ENCODE measurements around the gene APP. TPM values are rescaled to one million over a fixed set of nuclear protein-coding genes. Genes with fewer than 3 reads are reported as not detected.

The APP gene
- total and polyA plus RNA-seq, 2 of the 13 experiments (the other 11 are each of a cell fraction or from before 2014, with no cell fraction given) = 70.6 to 262 TPM

GRCh38 chr21:25879203-25879602 lies 291.4 kb downstream of the APP start (continued):
- TF ChIP-seq E2F1 (CRISPR knock-in tag; IDR thresholded peaks at IDR 0.05) (no peak), ZNF609 (CRISPR knock-in tag; IDR thresholded peaks at IDR 0.05; ENCODE audit: borderline replicate concordance) (peak; percentile 42; the same call in 1 of the 2 replicates), ZNF512B (CRISPR knock-in tag; IDR thresholded peaks at IDR 0.05; ENCODE audit: borderline replicate concordance) (no peak), ZNF775 (CRISPR knock-in tag; IDR thresholded peaks at IDR 0.05; ENCODE audit: borderline replicate concordance) (no peak), CCDC6 (CRISPR knock-in tag; IDR thresholded peaks at IDR 0.05) (no peak), MXD1 (CRISPR knock-in tag; IDR thresholded peaks at IDR 0.05) (no peak), TRIM22 (IDR thresholded peaks at IDR 0.05) (no peak), ZBTB44 (CRISPR knock-in tag; IDR thresholded peaks at IDR 0.05) (no peak), RAD51 (IDR thresholded peaks at IDR 0.05; ENCODE audit: borderline replicate concordance) (no peak), ZNF280B (CRISPR knock-in tag; IDR thresholded peaks at IDR 0.05; ENCODE audit: borderline replicate concordance) (no peak), HNF4A (CRISPR knock-in tag; IDR thresholded peaks at IDR 0.05) (peak; percentile 85)

Data from HepG2 (cell line).